GM21786 (cell line): ENCODE measurements around the gene TICAM2.
A peak's percentile ranks its signal among the peaks of the same experiment; 100 is the strongest.
"Not testable (repeated sequence)": the region's sequence is repeated elsewhere in the genome, so short reads cannot be mapped to it uniquely, and the experiment has no call there.

ENCODE experiments used
- ATAC-seq: cut with Tn5 transposase; IDR thresholded peaks from one replicate; pipeline ENCODE4 v1.9.1; 2021; ENCODE audit not compliant: unreplicated experiment

Gene TICAM2

GRCh38 chr5:115601701-115602590, at the start of gene TICAM2:
TSS of gene TICAM2 (minus strand) at chr5:115602479. CDS start at chr5:115581256, 21,223 bp downstream.
- peak; percentile 70 for ATAC-seq

- ATAC-seq, result no peak
Observed at GRCh38 chr5:115649541-115649940, 47.3 kb upstream of the TICAM2 start.

GRCh38 chr5:115648056-115648455, 45.8 kb upstream of the TICAM2 start:
- ATAC-seq, result no peak

- ATAC-seq, result not testable (repeated sequence)
Observed at GRCh38 chr5:115645386-115645785, 43.1 kb upstream of the TICAM2 start.

GRCh38 chr5:115644046-115644445, 41.8 kb upstream of the TICAM2 start:
- ATAC-seq, result no peak

- no peak for ATAC-seq
Observed at GRCh38 chr5:115641948-115642347, 39.7 kb upstream of the TICAM2 start.

GRCh38 chr5:115640274-115640673, 38.0 kb upstream of the TICAM2 start:
- no peak for ATAC-seq

GRCh38 chr5:115639377-115639776, 37.1 kb upstream of the TICAM2 start:
- no peak for ATAC-seq

GRCh38 chr5:115637507-115637906, 35.2 kb upstream of the TICAM2 start:
- no peak for ATAC-seq

- no peak for ATAC-seq
Observed at GRCh38 chr5:115636008-115636407, 33.7 kb upstream of the TICAM2 start.

GRCh38 chr5:115634343-115635132, 32.3 kb upstream of the TICAM2 start:
- ATAC-seq, result peak; percentile 67

GRCh38 chr5:115629903-115630302, 27.6 kb upstream of the TICAM2 start:
- no peak for ATAC-seq

GRCh38 chr5:115627295-115627865, 25.1 kb upstream of the TICAM2 start:
- no peak for ATAC-seq

- ATAC-seq, result peak; percentile 26
Observed at GRCh38 chr5:115626445-115626823, 24.2 kb upstream of the TICAM2 start.

GRCh38 chr5:115625579-115626444, 23.5 kb upstream of the TICAM2 start, which contains the start of gene TMED7:
TSS of gene TMED7 (minus strand) at chr5:115626036. CDS start at chr5:115625792, 244 bp downstream.
- ATAC-seq, result peak; percentile 86

- ATAC-seq, result no peak
Observed at GRCh38 chr5:115624994-115625393, 22.7 kb upstream of the TICAM2 start.

GRCh38 chr5:115623658-115624057, 21.4 kb upstream of the TICAM2 start:
- ATAC-seq, result no peak

GRCh38 chr5:115621365-115621900, 19.2 kb upstream of the TICAM2 start:
- ATAC-seq, result no peak

GRCh38 chr5:115616892-115617291, 14.6 kb upstream of the TICAM2 start:
- no peak for ATAC-seq

GRCh38 chr5:115616472-115616871, 14.2 kb upstream of the TICAM2 start:
- ATAC-seq, result no peak
